Hematopoietic multipotent progenitor cell treated with erythropoietin and hydrocortisone succinate and interleukin-3 and kit ligand, for 8 days (in vitro differentiated cells): ENCODE results near the gene TMEM120A.
"Not testable (repeated sequence)": the region's sequence is repeated elsewhere in the genome, so short reads cannot be mapped to it uniquely, and the experiment has no call there.

Experiments
- DNase-seq: peaks from one replicate; pipeline ENCODE4 v3.0.0-alpha.2; 2015

Gene TMEM120A

DNA sequence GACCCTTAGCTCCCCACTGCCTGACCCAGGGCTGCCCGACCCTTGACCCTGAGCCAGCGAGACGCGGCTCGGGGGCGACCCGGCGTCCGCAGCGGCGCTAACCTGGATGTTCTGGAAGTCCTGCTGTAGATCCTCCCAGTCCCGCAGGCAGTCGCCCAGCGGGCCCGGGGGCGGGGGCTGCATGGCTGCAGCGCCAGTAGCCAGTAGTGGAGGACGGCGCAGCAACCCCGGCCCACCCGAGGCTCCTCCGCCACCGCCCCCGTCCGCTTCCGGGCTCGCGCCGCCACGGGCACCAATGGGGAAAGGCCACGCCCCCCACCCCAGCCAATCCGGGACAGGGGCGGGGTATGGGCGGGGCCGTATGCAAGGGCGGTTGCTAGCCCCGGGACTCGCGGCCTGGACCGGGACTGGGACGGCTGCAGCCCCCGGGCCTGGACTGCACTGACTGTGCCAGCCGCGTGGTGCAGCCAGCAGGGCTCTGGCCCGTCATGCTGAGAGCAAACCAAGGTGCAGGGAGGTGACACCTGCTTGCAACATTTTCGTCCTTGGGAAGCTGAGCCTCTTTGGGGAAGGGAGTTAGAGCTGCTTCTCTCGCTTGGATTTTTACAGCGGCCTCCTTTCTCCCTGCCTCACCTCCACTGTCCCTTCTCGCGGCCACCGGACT, at the start of gene TMEM120A:
Gene TMEM120A, minus strand, starts transcription at position 208 of the 664 bp plus-strand sequence. Its CDS starts 25 bp downstream, at position 183.
- peak; percentile 88 for DNase-seq

DNA sequence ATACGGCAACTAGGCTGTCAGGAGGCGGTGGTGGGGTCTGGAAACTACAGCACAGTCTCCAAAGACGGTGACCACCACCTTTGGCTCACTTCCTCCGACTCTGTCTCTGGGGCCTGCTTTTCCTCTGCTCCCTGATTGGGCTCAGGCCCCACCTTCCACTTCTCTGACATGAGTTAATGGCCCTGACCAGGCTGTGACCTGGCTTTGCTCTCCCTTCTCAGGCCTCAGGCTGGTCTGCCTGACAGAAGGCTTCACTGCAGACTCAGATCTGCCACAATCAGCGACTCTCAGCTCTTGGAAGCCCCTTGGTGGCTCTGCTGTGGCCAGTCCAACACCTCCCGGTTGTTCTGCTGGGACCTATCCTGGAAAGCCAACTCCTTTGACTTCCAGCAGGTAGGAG, 45.7 kb upstream of the TMEM120A start:
- no peak for DNase-seq

DNA sequence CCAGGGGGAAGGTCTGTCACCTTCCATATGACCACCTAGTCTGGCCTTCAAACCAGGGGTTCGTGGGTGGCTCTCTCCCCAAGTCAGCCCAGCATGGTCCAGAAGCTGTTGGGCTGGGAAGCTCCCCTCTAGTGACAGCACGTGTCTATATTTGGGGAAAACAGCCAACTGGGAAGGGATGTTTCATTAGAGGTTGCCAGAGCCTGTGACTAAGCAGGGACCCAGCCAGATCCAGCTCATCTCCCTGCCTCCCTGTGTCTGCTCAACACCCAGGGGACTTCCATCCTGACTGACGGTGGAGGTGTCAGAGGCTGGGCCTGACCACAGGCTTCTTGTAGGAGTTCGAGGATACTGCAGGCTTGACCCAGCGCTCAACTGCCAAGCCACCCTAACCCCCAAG, 42.9 kb upstream of the TMEM120A start:
- no peak for DNase-seq

DNA sequence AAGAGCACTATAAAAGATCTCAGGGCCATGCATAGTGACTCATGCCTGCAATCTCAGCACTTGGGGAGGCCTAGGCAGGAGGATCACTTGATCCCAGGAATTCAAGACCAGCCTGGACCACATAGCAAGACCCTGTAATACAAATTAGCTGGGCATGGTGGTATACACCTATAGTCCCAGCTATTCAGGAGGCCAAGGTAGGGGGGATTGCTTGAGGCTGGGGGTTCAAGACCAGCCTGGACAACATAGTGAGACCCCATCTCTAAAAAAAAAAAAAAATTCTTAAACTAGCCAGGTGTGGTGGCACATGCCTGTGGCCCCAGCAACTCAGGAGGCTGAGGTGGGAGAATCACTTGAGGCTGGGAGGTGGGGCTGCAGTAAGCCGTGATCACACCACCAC, 37.6 kb upstream of the TMEM120A start:
- DNase-seq, result no peak

DNA sequence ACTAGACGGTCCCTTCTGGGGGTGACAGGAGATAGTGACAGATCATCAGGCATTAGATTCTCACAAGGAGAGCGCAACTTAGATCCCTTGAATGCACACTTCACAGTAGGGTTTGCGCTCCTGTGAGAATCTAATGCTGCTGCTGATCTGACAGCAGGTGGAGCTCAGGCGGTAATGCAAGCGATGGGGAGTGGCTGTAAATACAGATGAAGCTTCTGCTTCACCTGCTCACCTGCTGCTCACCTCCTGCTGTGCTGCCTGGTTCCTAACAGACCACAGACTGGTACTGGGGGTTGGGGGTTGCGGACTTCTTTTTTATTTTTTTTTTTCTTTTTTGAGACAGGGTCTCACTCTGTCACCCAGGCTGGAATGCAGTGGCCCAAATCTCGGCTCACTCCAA, 35.3 kb upstream of the TMEM120A start:
- DNase-seq, result not testable (repeated sequence)

DNA sequence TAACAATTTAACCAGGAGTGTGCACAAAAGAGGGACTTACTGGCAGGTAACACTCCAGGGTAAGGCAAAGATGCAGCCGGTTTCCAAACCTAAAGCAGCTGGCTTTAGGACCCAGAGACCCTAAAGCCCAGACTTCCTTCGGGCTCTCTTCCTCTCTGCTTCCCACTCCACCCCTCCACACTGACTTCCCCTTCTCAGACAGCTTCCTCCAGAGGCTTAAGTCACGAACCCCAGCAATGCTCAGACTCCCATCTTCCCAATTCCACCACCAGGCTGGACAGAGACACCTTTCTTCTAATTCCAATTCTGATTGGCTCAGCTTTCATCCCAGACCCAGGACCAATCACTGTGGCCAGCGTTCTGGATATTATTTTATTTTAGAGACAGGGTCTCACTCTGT, 28.6 kb upstream of the TMEM120A start:
- DNase-seq, result no peak

DNA sequence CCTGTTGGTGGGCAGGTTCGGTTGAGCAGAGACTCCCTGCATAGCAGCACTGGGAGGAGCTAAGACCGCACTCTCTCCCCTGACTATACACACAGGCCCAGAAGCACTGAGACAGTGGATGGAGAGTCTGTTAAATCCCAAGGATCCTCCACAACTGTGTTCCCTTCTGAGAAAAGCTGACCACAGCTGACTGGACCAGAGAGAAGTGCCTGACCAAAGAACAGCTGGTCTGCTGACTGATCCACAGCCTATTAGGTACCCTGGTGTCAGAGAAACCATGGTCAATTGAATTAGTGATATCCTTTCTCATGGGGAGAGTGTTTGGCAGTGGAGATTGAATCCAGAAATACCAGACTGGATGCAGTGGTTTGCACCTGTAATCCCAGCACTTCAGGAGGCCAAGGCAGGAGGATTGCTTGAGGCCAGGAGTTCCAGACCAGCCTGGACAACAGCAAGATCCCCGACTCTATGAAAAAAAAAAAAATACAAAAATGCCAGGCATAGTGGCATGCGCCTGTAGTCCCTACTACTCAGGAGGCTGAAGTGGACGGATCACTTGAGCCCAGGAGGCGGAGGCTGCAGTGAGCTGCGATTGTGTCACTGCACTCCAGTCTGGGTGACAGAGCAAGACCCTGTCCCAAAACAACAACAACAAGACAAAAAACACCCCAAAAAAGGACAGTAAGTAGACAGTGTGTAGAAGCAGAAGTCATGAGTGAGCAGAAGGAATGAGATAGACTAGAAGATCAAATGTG, 27.8 kb upstream of the TMEM120A start:
- DNase-seq, result no peak

DNA sequence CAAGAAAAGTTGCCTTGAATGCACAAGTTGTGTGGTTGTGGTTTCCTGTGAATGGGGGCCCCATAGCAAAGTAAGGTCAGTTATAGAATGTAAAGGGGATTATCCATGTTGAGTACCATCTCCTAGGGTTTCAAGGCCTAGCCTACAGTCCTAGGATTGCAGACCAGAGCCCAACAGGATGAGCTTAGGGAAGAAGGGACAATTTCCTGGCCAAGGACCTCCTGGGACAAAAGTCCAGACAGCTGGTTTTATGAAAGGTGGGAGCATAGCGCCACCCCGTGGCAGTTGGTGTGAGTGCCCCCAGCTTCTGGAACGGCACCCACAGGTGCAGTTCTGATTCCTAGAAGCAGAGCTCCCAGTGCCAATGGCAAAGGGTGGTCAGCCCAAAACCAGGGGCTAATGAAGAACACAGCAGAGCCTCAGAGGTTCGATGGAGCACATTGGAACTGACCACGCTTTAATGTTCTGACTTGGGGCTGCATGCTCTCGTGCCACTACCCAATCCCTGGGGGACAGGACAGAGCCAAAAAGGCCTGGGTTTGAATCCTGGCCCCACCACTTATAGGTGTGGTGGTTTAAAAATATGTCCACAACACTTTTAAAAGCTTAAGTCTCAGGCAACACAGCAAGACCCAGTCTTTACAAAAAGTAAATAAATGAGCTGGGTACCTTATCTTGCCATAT, 25.8 kb upstream of the TMEM120A start:
- DNase-seq, result peak; percentile 74

DNA sequence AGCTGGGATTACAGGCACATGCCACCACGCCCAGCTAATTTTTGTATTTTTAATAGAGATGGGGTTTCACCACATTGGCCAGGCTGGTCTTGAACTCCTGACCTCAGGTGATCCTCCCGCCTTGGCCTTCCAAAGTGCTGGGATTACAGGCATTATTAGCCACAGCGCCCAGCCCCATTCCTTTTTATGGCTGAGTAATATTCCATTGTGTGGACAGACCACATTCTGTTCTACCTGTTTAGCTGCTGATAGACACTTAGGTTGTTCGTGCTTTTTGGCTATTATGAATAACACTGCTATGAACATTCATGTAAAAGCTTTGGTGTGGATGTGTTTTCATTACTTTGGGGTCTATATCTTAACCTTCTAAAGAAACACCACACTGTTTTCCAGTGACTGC, 24.1 kb upstream of the TMEM120A start:
- not testable (repeated sequence) for DNase-seq

DNA sequence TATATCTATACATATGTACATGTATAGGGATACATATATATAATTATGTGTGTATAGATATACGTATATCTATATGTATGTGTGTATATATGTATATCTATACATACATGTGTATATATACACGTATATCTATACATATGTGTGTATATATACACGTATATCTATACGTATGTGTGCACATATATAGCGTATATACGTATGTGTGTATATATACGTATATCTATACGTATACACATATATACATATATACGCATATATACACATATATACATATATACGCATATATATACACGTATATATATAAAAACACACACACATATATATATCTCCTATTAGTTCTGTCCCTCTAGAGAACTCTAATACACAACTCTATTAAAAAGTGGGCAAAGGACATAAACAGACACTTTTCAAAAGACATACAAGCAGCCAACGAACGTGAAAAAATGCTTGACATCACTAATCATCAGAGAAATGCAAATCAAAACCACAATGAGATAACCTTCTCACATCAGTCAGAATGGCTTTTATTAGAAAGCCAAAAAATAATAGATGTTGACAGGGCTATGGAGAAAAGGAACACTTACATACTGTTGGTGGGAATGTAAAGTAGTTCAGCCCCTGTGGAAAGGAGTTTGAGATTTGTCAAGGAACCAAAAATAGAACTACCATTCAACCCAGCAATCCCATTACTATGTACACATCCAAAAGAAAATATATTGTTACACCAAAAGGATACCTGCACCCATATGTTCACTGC, 22.0 kb upstream of the TMEM120A start:
- DNase-seq, result no peak

DNA sequence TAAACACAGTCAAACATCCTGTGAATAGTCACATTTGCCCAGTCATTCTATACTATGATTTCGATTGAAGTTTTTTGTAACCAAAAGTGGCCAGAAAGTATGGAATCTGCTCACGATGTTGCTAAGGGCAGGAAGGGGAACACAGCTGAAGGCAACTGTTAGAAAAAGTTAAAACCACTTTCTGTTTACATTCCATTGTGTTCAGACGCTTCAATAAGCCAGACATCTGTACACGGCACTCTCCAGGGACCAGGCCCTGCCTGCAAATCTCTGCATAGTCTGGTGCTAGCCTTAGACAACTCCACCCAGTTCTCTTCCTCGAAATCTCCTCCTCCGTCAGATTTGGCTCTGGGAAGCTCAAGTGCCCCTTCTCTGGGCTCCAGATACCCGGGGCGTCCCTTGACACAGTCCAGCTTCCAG, 17.1 kb upstream of the TMEM120A start:
- no peak for DNase-seq

DNA sequence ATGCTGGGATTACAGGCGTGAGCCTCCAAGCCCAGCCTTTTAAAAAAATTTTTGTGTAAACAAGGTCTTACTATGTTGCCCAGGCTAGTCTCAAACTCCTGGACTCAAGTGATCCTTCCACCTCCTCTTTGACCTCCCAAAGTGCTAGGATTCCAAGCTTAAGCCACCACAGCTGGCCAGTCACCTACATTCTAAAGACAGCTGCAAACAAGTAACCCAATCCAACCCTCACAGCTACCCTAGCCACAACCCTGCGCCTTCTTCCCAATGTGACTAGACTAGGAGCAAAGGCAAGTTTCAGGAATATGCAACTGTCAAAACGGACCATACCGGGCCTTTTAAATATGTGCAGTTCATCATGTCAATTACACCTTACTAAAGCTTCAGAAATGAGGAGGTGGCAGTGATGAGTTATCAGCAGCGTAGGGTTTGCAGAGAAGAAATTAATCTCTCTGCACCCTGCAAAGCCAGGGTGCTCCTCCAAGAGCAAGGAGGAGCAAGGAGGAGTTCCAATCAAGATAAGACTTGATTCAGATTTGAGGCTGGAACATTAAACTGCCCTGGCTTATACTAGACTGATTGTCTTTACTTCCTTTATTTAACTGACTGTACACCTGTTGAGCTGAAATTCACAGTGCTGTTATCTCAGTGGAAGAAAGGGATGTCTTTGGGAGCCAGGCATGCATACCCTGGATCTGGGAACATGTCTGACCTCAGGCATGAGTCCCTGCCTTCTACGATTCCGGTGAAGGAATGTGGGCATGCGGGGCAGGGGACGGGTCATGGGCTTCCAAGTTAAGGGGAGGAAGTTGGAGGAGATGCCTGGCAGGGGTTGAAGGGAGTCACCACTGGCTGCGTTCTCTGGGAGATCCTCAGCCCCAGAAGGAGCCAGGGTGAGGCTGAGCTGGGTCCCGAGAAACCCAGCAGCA, 15.5 kb upstream of the TMEM120A start:
- DNase-seq, result no peak

DNA sequence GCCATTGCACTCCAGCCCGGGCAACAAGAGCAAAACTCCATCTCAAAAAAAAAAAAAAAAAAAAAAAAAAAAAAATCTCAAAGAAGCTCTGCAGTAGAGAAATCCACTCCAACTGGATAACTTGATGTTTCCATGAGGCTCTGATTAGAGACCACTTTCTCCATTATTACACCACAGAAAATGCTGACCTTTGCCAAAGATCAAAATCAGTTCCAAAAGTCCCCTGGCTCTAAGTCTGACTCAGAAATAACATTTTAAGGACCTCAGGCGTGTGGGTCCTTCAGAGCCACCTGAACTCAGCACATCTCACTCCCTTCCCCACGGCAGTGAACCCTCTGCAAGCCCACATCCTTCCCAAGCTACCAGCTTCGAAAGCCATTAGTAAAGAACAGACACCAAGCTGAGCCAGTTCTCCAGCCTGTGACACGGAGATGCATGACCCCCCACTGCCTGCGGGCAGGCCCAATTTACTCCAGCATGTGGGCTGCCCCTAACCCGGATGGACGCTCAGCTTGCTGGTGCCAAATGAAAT, 13.8 kb upstream of the TMEM120A start:
- DNase-seq, result no peak

DNA sequence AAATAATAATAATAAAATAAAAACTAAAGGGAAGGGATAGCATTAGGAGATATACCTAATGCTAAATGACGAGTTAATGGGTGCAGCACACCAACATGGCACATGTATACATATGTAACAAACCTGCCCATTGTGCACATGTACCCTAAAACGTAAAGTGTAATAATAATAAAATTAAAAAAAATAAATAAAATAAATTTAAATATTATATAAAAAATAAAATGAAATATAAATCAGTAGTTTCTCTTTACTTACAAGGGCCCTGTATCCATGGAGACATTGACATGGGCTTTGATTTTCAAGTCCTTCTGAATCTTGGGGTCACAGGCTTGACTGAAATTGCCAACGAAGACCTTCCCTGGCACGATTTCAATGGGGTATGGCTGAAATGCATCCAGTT, 10.6 kb upstream of the TMEM120A start:
- not testable (repeated sequence) for DNase-seq

DNA sequence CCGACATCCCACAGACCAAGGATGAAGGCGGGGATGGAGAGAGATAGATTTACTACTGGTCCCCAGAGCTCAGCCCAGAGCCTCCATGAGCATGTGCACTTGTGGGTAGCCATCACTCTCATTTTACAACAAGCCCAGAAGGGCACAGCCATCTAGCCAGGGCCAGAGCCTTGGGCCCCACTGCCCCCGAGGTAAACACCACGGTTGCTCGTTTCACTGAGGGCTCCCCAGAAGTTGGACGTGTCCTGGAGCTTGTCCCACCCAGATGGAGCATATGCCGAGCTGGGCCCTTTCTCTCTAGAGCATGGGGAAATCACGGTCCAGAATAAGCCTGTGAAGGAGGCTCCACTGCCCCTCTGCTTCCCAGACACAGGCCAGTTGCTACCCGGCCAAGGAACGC, 9.0 kb upstream of the TMEM120A start:
- DNase-seq, result no peak

DNA sequence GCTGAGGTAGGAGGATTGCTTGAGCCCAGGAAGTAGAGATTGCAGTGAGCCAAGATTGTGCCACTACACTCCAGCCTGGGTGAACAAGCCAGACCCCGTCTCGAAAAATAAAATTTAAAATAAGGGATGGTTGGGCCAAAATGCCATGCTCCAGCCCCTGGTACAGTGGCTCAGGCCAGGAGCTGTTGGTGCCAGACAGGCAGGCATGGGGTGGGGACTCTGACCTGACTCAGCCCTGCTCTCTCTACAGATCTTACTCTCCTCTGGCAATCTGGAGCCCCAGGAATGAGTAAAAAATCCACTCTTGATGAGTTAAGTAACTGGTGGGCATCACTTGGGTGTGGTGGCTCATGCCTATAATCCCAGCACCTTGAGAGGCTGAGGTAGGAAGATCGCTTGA, 8.4 kb upstream of the TMEM120A start:
- DNase-seq, result no peak

DNA sequence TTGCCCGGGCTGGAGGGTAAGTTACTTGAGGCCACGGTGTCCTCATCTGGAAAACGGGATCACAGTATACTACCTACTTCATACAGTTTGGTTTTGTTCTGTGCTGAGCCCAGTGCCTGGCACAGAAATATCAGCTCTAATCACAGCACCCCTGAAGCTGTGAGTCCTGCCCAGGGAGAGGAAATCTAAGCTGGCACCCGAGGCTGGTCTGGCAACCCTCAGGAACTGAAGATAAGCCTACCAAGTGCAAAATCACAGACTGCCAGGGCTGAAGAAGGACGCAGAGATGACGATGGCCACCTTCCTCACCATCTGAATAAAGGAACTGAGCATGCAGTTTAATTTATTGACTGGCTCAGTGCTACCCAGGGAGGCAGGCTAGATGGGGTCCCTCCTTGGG, 7.7 kb upstream of the TMEM120A start:
- no peak for DNase-seq

DNA sequence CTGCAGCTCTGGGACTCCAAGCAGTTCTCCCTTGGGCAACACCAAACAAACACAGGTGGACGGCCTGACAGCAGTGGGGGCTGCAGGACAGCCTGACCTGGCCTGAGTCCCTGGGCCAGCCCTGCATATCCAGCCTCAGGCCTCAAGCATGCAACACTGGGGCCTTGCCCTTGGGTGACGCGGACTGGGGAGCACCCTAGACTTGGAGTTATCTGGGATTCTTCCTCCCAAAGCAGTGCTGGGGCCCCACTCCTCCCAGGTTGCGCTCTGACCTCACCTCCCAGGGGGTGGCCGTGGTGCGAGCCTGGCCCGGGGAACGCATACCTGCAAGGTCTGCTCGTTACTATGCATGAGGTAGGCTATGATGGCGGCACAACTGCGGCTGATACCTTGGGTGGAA, 6.2 kb upstream of the TMEM120A start:
- DNase-seq, result no peak

DNA sequence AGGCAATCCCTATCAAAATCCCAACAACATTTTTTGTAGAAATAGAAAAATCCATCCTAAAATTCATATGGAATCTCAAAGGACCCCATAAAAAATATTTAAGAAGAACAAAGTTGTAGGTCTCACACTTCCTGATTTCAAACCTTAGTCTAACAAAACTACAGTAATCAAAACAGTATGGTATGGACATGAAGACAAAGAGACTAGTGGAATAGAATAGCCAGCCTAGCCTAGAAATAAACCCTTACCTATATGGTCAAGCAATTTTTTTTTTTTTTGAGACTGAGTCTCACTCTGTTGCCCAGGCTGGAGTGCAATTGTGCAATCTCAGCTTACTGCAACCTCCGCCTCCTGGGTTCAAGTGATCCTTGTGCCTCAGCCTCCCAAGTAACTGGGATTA, 3.6 kb upstream of the TMEM120A start:
- DNase-seq, result no peak

DNA sequence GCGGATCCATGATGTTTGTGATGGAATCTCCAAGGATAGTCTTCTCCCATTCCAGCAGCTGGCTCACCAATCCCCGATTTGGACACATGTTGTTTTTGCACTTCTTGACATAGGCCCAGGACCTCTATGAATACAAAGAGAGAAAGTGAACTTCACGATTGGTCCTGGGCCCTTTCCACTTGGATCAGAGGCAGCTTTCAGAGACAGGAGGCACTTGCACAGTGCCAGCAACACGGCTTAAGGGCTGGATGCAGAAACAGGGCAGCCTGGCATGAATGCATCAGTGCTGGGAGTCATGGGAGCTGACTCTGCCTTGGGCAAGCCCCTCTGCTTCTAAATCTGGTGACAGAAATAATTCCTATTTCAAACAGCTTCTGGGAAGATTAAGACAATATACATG, 2.1 kb upstream of the TMEM120A start:
- DNase-seq, result no peak

DNA sequence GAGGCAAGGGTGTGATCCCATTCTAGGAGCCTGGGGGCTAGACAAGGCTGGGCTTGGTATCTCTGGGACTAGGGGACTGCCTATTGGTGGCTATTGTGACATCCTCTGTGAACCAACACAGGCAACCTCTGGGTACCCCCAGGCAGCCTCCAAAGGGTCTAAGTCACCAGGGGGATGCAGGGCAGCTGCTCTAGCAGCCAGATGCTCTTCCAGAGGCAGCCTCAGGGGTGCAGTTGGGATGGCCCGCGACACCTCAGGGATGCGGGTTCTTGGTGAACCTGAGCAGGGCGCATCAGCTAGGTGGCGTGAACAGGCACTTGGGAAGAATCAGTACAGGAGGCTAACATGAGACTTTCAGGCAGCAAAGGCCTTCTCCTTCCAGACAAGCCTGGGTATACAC, 1.6 kb upstream of the TMEM120A start:
- no peak for DNase-seq

DNA sequence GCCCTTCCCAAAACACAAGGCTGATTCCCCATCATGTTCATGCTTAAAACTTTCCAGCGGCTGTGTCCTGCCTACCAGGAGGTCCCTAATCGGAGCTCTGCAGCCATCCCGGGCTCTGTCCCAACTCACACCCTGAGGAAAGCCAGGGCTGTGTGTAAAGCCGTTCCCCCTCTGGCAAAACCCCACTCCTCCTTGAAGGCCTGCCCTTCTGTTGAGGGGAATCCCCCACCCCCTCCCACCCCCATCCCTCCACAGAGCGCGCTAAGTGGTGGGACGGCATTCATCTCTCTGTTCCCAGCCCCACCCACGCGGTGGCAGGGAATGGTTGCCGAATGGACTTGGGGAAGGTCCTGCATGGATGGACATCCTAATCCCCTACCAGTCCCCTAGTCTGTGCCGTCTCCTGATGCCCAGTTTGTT, 667 bp upstream of the TMEM120A start:
- no peak for DNase-seq
